Tibial nerve (tissue), 4 donors: ENCODE data around the gene LCN2.

Experiments
- CTCF ChIP-seq, 5 experiments: fragments of 200-600 bp in 3 of 5; fragments of 450-650 bp in 2 of 5; sonication (generic) in 3 of 5; IDR thresholded peaks; one replicate each; pipeline ENCODE4 v1.5.1; 2016 to 2019; ENCODE audit warnings: antibody characterized with exemption in 5 of 5, mild to moderate bottlenecking in 3 of 5, moderate library complexity in 2 of 5
- EP300 ChIP-seq, 2 donors: sonication (generic); formaldehyde crosslinking; IDR thresholded peaks; one replicate each; pipeline ENCODE4 v1.6.1; 2017; ENCODE audit warnings: antibody characterized with exemption in 2 of 2, mild to moderate bottlenecking in 1 of 2
- POLR2A ChIP-seq, 2 donors: fragments of 450-650 bp; IDR thresholded peaks; one replicate each; pipeline ENCODE4 v1.6.1; 2017; ENCODE audit warnings: antibody characterized with exemption in 2 of 2, mild to moderate bottlenecking in 2 of 2, moderate library complexity in 2 of 2

- TF ChIP-seq EP300 (IDR thresholded peaks at IDR 0.05) (no peak), CTCF (IDR thresholded peaks at IDR 0.05) (peak in 1 of 5 experiments; percentile 37), POLR2A (IDR thresholded peaks at IDR 0.05) (no peak)
Observed at GRCh38 chr9:128127568-128127989, 21.7 kb upstream of the LCN2 start, which contains the start of gene PTGES2.
